Measurements from ENCODE around the gene HSFX3.

Gene HSFX3

GRCh38 chrX:149499766-149500165 is 50.0 kb downstream of the HSFX3 start:
- TF ChIP-seq ZNF565 (CRISPR knock-in tag; conservative IDR thresholded peaks at IDR 0.05; ENCODE audit: low read depth), result no peak
- TF ChIP-seq ZFP30 (CRISPR knock-in tag; IDR thresholded peaks at IDR 0.05), result no peak
- no peak for TF ChIP-seq ZC3H10 (CRISPR knock-in tag; IDR thresholded peaks at IDR 0.05)
- no peak for TF ChIP-seq OSR1 (CRISPR knock-in tag; IDR thresholded peaks at IDR 0.05)
- no peak for TF ChIP-seq TOX (CRISPR knock-in tag; IDR thresholded peaks at IDR 0.05; ENCODE audit: borderline replicate concordance)
- no peak for TF ChIP-seq ZNF70 (CRISPR knock-in tag; IDR thresholded peaks at IDR 0.05)
- TF ChIP-seq SNAI2 (CRISPR knock-in tag; IDR thresholded peaks at IDR 0.05), result no peak
- TF ChIP-seq TSHZ2 (CRISPR knock-in tag; IDR thresholded peaks at IDR 0.05), result no peak
- no peak for TF ChIP-seq BACH2 (CRISPR knock-in tag; IDR thresholded peaks at IDR 0.05; ENCODE audit: borderline replicate concordance)
- no peak for TF ChIP-seq ISL1 (CRISPR knock-in tag; IDR thresholded peaks at IDR 0.05)
- no peak for TF ChIP-seq GLIS3 (CRISPR knock-in tag; IDR thresholded peaks at IDR 0.05)
- no peak for TF ChIP-seq TCF4 (CRISPR knock-in tag; IDR thresholded peaks at IDR 0.05; ENCODE audit: borderline replicate concordance)
- TF ChIP-seq ZNF8 (CRISPR knock-in tag; IDR thresholded peaks at IDR 0.05), result no peak
- TF ChIP-seq PATZ1 (CRISPR knock-in tag; IDR thresholded peaks at IDR 0.05; ENCODE audit: borderline replicate concordance), result no peak
- ATAC-seq, result no peak

- TF ChIP-seq POU6F1 (CRISPR knock-in tag; IDR thresholded peaks at IDR 0.05; ENCODE audit: borderline replicate concordance, low read depth) (no peak), BACH2 (CRISPR knock-in tag; IDR thresholded peaks at IDR 0.05; ENCODE audit: borderline replicate concordance) (no peak), TSHZ2 (CRISPR knock-in tag; IDR thresholded peaks at IDR 0.05) (no peak), PPARA (CRISPR knock-in tag; IDR thresholded peaks at IDR 0.05; ENCODE audit: borderline replicate concordance) (no peak), ZNF565 (CRISPR knock-in tag; conservative IDR thresholded peaks at IDR 0.05; ENCODE audit: low read depth) (no peak), ARNTL (CRISPR knock-in tag; IDR thresholded peaks at IDR 0.05; ENCODE audit: borderline replicate concordance, low read depth) (no peak), ZC3H10 (CRISPR knock-in tag; IDR thresholded peaks at IDR 0.05) (no peak), ZNF70 (CRISPR knock-in tag; IDR thresholded peaks at IDR 0.05) (no peak), TOX (CRISPR knock-in tag; IDR thresholded peaks at IDR 0.05; ENCODE audit: borderline replicate concordance) (no peak), RARB (CRISPR knock-in tag; IDR thresholded peaks at IDR 0.05) (no peak), ZFP30 (CRISPR knock-in tag; IDR thresholded peaks at IDR 0.05) (no peak), OSR1 (CRISPR knock-in tag; IDR thresholded peaks at IDR 0.05) (no peak), TCF4 (CRISPR knock-in tag; IDR thresholded peaks at IDR 0.05; ENCODE audit: borderline replicate concordance) (no peak), ISL1 (CRISPR knock-in tag; IDR thresholded peaks at IDR 0.05) (no peak), SNAI2 (CRISPR knock-in tag; IDR thresholded peaks at IDR 0.05) (no peak), ESRRG (CRISPR knock-in tag; IDR thresholded peaks at IDR 0.05) (no peak)
- no peak for ATAC-seq
Measured at GRCh38 chrX:149498767-149499166, 51.0 kb downstream of the HSFX3 start.
